Mesenteric fat pad (tissue), 1 donor: ENCODE measurements around the gene CLDN24. TPM values are rescaled to one million over a fixed set of nuclear protein-coding genes. Genes with fewer than 3 reads are reported as not detected.

Experiments used
- DNase-seq: peaks from one replicate; pipeline ENCODE4 v3.0.0-alpha.2; 2020; ENCODE audit warnings: low spot score
- total RNA-seq: library from RNA; stranded (reverse); fragmentation: NEBNext Ultra II Directional; extraction: Animal tissue kit (Norgen Biotek cat#: 25700); gene quantifications from one replicate; pipeline ENCODE4 v1.2.1, GENCODE V29; 2021
- donor health status: DM: yes; HTN: yes; CAD: no.

Gene CLDN24
- total RNA-seq, 1 donor from 2014 or later, result not detected

DNA sequence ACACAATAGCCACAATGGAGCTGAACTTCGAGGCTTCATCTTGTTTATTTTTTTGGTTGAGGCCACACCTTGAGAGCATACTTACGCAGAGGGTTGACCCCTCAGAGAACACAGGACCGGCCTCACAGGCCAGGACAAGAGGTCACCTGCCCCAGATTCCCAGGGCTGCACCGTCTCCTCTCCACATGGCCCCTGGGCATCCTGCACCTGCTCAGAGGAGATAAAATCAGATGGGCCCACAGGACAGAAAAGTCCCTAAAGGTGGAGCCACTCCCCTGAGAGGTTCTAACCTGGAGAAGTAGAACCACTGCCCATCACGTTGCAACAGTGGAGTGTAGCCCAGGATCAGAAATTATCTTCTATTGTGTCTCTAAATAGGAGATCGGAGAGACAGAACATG is 1.1 kb upstream of the CLDN24 start:
- DNase-seq, result no peak

DNA sequence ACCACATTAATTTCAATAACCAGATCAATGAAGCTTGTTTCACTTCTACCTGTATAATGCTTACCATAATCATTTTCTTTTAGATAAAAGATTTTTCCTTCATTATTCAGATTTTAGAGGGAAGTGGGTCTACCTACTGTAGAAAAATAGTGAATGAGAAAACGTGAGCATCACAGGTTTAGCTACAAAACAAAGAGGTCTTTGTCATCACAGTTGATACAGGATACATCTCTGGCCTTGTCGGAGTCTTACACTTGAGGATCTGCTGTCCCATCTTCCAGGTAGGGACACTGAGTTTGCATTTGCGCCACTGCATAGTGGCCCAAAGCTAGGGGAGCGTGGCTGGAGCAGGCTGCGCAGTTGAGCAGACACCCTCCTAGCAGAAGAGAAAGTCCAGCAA is 710 bp downstream of the CLDN24 start:
- no peak for DNase-seq

DNA sequence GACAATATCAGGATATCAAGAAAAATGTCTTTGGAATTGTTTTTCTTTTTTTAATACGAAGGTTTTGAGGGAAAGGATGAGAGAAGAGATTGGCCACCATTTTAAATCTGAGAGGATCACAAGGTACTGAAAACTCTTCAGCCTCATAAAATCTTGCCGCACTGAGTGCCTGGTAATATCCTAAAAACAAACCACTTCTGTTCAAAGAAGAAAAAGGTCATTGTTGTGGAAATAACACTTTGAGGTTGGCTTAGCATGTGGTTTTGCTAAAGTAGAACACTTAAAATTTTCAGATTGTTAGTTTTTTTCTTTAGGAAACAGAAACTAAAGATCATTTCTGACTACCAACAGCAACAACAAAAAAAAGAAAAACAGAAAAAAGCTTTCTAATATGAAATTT is 1.1 kb downstream of the CLDN24 start:
- DNase-seq, result no peak

DNA sequence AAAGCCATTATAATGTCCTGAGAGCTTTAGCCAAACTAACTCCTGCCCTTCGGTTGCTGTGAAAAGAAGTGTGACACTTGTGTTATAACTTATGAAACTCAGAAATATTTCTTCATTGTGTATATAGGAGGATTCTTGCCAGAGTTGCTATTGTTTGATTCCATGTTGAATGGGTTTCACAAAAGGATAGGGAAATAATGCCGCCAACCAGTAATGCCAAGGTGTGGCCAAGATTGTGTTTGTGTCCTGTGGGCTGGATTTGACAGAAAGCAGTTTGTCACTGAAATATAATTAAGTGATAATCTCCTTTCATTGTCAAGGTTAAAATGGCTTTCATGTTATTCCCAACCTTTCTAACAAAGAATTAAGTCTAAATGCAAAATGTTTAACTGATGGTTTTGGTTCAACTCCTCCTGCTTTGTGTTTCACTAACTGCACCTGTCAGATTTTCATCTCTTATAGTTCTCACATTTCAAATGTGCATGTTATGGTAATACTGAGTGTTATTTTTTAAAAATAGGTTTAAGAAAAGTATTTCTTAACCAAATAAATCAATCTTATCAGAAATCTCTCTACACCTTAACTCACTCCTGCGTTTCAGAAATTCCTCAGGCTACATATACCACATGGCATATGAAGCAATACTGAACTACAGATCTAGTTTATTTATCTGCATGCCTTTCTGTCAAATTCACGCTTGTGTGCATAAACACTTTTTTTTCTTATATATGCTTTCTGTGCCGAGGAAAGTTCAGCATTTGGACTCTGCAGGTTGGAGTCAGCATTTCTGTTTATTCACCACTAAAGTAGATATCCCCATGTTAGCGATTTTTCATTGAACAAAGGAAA is 1.8 kb downstream of the CLDN24 start, which contains the start of gene CLDN22:
TSS of gene CLDN22 (minus strand) at position 66 of the 849 bp plus-strand sequence. CDS start at position 8, 58 bp downstream.
- no peak for DNase-seq

DNA sequence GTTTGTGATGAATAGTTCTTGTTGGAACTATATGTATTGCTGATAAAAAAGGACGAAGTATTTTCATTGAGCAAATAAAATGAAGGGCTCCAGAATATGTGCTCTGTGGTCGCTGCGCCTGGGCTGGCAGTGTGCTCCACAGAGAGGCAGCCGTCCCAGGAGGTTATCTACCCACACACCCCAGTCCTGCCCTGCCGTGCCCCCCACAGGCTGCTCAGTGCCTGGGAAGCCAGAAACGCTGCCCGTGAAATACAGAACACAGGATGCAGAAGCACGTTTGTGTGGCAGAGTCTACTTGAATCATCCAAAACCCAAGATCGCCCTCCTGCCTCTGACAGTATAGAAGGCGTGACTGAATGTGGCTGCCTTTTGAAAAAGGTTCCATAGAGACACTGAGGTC is 3.6 kb downstream of the CLDN24 start:
- no peak for DNase-seq

DNA sequence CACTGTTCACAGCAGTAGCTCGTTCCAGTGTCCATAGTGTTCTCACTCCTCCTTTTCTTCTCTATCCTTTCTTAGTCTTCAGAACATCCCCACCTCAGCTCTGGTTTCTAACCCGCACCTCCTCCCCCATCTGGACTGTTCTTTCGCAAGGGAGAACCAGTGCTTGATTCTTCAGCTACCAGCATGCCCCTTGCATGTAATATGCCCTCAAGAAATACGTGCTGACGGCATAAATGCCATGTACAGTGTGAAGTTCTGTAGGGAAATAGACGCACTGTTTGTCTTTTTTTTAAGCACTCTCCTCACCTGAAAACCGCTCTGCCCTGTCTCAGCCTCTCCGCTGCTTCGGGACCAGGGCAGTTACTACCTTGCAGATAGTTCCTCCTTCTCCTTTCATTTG is 7.4 kb downstream of the CLDN24 start:
- DNase-seq, result no peak

DNA sequence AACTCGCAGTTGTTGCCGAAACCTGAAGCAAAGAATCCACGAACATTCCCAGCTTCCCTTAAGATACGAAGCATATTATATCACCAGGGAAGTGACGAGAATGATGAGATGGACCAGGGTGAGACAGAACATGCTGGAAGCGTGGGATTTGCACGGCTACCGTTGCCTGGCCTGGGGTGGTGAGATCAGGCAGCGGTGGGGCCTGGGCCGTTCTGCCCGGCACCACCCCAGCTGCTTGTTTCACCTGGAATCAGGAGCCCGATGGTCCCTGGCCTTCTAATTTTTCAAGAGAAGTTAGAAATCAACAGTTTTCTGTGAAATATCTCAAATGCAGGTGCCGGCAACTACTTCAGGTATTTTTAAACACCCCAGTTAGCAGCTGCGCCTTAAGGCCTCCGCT is 7.9 kb downstream of the CLDN24 start:
- no peak for DNase-seq

DNA sequence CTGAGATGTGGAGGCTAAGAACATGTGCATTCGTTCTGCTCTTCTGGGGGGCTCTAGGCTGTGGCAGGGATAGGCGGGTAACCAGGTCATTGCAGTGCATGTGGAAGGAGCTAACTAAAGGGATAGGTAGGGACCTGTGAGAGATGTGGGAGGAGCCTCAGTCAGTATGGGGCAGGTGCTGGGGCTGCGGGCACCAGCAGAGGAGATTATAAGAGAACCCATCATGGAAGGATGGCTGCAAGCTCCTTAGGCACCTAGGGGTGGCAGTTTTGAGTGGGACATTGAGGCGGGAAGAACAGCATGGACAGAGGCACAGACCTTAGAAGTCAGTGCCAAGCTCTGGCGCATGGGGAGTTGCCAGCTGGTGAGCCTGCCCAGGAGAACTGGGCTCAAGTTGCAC is 9.4 kb downstream of the CLDN24 start:
- no peak for DNase-seq

DNA sequence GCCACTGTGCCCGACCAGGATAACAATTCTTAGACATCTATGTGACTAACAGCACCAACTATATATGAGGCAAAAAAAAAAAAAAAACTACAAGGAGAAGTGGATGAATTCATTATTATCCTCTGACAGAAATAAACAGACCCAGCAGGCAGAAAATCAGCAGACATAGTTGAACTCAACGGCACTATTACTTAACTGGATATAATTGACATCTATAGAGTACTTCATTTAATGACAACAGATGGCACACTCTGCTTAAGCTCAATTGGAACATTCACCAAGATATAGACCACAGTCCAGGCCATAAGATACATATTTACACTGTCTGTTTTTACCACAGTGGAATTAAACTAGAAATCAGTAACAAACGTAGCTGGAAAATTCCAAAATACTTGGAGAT is 15.4 kb downstream of the CLDN24 start:
- DNase-seq, result no peak

DNA sequence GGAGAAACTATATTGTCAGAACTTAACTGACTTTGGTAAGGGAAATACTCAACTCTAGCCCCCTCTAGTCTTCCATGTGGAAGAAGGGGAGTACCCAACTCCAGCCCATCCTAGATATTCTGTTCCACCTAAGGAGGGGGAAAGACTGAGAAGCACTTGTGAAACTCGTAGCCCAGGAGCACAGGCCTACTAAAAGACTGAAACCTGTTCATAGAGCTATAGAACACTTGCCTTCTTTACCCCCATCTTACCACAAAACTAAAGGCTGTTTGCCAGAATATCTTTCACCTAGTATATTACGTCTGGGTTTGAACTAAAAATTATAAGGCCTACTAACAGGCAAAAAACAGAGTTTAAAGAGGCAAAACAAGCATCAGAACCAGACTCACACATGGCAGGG is 17.7 kb downstream of the CLDN24 start:
- no peak for DNase-seq

DNA sequence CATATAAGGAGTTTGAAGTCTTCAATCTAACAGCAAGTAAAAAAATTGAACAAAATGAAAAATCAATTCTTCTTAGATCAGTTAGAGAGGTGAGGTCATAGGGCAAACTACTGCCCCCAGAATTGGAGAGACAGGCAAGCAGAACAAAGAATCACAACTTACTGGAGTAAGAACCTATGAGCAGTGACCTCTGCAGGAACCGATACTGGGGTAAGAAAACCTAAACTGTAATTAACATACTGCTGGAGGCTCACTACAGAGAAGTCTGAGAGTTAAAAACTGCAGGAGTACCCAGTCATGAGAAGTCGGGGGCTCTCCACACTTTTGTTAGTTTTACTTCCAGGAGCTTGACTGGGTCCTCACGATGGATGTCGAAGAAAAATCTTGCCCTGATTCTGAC is 18.2 kb downstream of the CLDN24 start:
- no peak for DNase-seq

DNA sequence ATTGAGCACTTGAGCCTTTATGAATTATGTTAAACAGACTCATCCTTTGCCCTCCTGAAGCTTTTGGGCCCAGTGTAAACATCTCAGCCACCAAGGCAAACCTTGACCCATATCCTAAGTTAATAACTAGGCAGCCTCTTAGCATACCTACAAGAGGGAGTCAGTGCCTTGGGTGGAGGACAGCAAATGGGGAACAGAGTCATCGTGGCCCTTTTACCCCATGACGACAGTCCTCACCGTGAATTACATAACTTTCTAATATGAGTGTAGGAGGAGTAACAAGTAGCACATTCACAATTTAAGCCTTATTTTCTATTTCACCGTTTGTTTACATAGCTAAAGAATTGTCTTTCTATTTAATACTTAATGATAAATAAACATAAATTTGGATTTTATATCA is 18.9 kb downstream of the CLDN24 start:
- DNase-seq, result no peak

DNA sequence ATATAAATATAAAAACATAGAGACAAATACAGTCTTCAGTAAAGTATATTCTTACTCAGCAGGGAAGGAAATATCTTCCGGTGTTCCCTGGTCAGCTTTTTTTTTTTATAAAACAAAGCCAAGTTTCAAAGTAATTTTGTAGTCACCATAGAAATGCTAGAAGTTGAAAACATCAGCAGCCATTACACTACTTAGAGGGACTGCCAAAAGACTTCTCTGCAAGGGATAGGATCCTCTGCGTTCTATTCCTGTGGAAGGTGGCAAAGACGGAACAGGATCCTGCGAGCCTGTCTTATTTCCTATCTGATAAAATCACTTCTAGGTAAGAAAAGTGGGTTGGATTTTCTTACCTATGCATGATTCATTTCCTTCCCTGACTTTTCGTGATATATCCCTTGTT is 21.6 kb downstream of the CLDN24 start:
- DNase-seq, result no peak

DNA sequence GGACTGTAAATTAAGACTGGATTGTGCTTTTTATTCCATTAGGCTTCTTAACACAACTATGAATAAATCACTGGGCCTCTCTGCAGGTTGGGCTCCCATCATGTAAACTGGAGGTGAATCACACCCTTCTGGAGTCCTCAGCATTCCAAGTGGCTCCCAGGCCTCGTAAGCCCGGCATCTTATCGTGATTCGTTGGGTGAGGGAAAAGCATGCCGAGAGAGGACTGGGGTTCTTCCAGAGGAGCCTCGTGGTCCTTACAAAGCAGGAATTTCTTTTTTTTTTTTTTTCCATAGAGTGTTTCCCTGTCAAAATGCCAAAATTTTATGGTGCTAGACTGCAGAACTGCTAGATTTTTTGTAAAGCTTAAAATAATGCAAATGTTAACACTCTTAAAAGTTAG is 22.2 kb downstream of the CLDN24 start:
- DNase-seq, result no peak

DNA sequence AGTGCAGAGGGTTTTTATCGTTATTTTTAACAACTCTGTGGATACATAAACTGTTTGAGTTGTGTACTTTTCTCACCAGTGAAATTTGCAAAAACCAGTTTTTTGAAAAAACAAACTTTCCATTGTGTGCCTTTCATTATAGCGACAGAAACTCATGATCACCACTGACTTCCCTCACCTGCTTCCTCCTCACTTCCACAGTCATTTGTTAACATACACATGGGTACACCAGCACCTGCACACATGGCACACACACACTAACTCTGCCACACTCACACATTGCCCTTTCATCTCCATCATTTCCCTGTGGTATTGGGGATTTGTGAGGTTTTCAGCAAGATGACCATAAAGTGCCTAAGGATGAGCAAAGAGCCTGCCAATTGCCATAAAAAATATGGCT is 22.8 kb downstream of the CLDN24 start:
- DNase-seq, result no peak

DNA sequence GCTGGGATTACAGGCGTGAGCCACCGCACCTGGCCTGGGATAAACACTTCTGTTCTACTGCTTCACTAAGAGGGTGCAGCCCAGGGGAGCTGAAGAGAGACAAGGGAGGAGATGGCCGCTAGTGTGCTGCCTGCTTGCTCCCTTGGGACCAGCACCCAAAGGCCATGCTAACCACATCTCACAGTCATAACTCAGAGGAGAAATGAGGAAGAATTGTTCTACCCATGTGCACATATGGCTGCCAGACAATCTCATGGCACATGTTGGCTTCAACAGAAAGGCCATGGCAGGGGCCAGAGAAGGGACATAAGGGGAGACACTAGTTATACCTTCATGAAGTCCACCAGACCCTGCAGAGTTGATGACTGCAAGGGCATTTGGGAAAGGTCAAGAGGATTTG is 24.6 kb downstream of the CLDN24 start:
- no peak for DNase-seq

DNA sequence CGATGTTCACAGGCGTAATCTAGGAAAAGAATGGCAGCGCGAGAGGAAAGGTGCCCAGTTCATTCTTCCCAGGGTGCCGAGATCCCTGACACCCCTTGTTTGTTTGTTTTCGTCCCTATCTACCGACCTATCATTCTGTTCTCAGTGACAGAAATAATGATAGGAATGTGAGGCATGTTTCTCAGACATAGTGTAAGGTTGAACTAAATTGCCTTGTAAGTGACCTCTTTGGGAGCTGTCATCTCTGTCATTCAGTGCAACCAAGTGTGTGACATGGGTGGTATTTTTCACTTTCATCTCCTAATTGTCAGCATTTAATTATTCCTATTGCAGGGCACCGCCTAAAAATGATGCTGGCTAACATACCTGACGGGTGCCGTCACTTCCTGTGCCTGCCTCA is 26.5 kb downstream of the CLDN24 start:
- no peak for DNase-seq

DNA sequence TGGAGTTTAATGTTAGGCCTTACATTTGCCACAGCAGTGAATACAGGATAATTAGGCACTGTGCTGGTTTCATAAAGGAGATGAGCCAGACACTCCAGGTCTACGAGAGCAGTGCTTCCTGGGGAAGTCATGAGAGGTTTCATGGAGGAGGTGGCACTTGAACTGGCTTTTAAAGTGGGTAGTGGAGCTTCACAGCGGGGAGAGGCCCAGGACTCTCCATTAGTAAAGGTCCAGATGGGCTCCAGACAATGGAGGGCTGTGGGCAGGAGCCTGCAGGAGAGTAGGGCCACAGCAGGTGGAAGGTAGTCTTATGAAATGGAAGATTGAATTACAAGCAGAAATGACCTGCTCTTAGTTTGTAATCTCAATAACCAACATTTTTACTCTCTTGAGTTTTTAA is 31.2 kb downstream of the CLDN24 start:
- no peak for DNase-seq

DNA sequence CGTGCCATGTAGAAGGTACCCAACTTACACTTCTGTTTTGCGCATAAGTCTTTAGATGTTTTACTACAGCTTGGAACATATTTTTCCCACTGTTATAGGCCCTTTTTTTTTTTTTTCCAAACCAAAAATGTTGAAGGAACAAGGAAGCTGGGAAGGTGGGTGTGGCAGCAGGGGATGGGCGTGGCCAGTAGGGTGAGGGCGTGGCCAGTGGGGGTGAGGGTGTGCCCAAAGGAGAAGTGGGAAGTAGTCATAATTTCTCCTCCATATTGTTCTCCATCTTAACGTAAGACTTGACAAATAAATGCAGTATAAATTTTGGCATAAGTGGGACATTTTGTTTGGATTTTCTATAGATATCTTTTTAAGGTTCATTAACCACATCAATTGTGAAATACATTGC is 32.5 kb downstream of the CLDN24 start:
- DNase-seq, result no peak

DNA sequence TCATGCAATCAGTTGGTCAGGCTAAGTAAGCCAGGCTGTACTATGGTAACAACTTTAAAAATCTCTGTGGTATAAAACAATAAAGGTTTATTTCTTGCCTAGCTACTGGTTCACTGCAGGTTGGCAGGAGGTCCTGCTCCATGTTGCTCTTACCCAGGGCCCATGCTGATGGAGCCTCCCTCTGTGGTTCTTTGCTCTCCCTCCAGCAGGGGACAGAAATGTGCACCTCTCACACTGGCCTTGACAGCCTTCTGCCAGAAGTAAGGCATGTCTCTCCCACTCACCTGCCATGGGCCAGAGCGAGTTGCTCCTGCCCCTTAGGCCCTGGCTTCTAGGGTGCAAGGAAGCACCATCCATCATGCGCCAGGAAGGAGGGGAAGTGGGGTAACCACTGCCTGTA is 33.3 kb downstream of the CLDN24 start:
- no peak for DNase-seq

DNA sequence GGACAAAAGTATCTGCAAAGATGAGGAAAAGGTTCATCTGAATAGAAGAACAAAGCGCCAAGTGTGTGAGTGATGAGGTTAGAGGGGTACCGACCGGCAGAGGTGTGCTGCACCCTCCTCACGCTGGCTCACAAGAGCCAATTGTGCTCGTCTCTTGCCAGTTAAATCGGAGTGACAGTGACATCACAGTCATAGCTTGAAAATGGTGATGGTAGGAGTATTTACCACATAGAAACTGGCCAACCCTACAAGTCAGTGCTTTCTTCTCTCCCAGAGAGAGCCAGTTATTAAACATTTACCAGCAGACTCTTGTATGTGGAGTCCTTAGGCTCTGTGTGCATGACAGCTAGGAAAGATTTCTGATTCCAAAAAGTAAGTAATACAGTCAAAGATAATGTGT is 34.5 kb downstream of the CLDN24 start:
- no peak for DNase-seq

DNA sequence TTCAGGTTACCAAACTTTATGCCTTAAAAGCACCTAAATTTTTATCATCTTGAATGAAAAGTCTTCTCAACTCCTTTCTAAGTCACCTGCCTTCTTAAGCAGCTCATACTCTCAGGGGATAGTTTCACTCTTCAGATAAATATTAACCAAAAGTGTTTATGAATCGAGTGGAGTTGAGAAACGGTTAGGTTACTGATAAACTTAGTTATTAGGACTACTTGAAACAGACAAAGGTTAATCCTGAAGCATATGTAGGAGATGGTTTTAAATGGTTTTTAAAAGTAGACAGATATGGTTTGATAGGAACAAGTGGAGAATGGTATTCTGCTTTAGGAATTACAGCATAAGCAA is 34.9 kb downstream of the CLDN24 start:
- DNase-seq, result no peak

DNA sequence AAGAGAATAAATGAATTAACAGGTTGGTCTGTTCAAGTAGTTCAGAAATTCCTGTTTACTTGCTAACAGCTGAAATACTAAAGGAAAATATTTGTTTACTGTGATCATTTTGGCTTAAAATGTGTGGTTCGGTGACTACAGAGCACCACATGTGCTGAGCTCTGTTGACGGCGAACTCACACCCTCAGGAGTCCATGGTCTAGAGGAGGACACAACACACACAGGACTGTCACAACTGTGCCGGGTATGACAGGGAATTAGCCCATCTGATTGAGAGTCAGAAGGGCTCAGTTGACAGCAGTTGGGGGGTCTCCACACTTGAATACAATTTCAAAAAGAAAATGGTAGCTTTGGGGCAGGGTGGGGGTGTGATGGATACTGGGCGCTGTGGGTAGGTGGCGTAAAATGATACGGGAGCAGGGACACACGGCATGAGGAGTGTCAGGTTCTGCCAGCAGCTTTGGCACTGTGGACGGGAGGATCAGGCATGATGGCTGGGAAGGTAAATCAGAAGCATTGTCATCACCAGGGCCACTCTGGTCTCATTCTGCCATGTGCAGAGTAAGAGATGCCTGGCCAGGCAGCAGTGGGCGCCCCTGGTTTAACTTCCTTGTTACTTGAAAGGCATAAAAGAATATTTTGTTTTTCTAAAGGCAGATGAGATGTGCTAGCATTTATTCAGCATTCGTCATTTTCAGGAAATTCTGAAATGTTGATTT is 35.5 kb downstream of the CLDN24 start:
- DNase-seq, result no peak
